Inflammatory macrophage (primary cell): Measurements from ENCODE around the gene RAB12.
"Not testable (repeated sequence)": the region's sequence is repeated elsewhere in the genome, so short reads cannot be mapped to it uniquely, and the experiment has no call there.

Experiments used
- DNase-seq, 2 donors: peaks; one replicate each; pipeline ENCODE4 v3.0.0-alpha.2; 2020 to 2022
- total RNA-seq, 18 experiments: gene quantifications; one replicate each; lab custom pipeline; 2026; ENCODE audit warnings: mixed read lengths in 6 of 18, inconsistent platforms in 2 of 18; lab: John Stamatoyannopoulos, UW

Gene RAB12, protein sequence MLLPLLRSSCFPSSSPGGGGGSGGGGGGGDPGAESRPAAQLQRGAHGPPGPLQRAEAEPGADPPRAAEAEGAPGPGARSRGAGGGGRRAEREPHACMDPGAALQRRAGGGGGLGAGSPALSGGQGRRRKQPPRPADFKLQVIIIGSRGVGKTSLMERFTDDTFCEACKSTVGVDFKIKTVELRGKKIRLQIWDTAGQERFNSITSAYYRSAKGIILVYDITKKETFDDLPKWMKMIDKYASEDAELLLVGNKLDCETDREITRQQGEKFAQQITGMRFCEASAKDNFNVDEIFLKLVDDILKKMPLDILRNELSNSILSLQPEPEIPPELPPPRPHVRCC
- 31.4 to 127 (median 55.9) reads per million in 18 experiments for total RNA-seq

DNA sequence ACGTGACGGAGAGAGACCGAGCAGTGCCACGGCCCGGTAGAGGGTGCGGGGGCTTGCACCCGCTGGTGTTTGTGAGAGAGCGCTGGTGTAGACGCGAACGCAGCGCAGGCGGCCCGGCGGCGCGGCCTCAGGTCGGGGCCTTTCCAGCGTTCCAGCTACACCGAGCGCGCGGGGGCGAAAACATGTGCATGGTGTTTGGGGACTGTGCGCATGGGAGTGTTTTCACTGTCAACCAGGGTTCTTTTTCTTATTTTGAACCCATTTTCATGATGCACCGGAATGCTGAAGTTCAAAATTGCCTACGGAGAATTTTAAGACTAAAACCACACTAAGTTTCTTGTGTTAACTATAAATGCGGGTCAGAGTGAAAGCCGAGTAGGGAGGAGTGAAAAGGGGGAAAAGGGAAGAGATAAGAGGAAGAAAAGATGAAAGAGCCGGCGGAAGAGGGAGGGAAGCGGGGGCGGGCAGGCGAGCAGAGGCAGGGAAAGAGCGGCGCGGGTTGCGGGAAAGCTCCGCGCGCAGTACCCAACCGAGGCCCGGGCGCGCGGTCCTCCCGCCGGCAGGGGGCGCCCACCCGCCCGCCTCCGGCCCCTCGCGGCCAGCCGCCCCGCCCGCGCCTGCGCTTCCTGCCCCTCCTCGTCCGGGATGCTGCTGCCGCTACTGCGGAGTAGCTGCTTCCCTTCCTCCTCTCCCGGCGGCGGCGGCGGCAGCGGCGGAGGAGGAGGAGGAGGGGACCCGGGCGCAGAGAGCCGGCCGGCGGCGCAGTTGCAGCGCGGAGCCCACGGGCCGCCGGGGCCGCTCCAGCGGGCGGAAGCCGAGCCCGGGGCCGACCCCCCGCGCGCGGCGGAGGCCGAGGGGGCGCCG is at the start of gene RAB12:
TSS of gene RAB12 (plus strand) at position 643 of the 864 bp plus-strand sequence. CDS start at position 646, 3 bp downstream.
- peak; percentile 81 to 92 for DNase-seq

DNA sequence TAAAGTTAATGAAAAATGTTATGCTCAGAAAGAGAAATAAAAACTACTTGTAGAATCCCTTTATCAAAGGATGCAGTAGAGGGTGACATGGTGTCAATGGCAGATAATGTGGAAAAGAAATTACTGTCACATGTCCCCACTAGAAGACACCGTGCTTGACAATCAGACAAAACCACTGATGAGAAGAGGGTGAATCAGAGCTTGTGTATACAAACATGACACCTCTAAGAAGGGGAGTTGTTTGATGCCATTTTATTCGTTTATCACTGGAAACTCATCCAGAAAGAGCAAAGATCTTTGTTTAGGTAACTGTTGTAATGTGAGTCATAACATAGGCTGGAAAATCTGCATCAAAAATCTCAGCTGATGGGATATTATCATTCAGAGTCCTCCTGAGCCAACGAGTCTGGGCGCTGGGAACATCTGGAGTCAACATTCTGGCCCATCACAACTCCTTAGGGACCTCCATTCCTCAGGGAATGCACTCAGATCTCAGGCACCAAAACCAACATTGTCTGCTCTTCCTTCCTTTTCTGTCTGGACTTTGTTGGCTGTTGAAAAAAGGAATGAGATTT is 49.5 kb upstream of the RAB12 start:
- DNase-seq = no peak

DNA sequence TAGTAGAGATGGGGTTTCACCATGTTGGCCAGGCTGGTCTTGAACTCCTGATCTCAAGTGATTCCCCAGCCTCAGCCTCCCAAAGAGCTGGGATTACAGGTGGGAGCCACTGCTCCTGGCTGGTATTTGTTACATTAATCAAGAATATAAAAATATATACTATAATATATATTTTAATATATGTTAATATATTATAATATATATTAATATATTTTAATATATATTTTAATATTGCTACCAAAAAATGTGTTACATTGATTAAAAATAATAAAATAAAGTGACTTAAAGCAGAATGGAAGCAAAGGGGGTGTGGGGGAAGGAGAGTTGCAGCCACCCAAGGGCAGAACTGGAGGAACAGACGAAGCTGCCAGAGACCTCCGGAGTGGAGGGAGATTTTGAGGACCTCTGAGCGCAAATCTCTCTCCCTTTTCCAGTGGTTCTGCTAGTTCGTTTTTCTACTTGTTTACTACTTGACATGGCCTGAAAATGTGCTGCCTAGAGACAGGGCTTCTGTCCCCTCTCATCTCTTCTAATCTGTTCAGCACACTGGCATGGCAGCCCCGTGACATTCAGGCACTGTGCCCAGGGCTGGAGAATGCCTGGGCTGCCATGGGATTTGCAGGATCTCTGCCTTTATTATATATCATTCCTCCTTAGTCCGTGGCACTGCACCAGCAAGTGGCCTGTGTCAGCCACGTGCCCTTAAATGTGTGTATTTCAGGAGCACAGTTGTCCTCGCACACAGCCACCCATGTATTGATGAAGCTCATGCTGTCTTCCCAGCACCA is 47.9 kb upstream of the RAB12 start:
- DNase-seq = no peak

GRCh38 chr18:8562070-8562469 is 47.2 kb upstream of the RAB12 start:
- DNase-seq = no peak

GRCh38 chr18:8562919-8563318 is 46.3 kb upstream of the RAB12 start:
- DNase-seq = no peak

DNA sequence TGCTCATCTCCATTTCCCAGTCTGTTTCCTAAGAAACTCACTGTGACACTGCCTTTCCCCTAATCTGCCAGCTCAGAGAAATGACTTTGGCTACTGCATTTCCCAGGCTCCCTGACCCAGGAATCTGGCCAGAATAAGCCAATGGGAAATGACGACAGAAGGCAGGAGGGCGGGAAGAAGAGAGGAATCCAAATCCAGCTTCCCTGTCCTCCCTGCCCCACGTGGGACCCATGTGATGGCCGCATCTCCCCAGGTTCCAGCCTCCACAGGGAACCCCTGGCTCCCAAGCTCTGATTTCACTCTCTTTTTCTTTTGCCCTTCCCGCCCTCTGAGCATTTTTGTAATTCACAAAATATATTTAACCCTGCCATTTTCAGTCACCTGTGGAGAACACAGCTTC is 37.8 kb upstream of the RAB12 start:
- no peak for DNase-seq

DNA sequence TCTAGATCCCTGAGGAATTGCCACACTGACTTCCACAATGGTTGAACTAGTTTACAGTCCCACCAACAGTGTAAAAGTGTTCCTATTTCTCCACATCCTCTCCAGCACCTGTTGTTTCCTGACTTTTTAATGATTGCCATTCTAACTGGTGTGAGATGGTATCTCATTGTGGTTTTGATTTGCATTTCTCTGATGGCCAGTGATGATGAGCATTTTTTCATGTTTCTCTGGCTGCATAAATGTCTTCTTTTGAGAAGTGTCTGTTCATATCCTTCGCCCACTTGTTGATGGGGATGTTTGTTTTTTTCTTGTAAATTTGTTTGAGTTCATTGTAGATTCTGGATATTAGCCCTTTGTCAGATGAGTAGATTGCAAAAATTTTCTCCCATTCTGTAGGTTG is 35.5 kb upstream of the RAB12 start:
- DNase-seq = not testable (repeated sequence)

GRCh38 chr18:8584798-8585197 is 24.4 kb upstream of the RAB12 start:
- no peak for DNase-seq

- DNase-seq = no peak
These were observed 22.3 kb upstream of the RAB12 start for GRCh38 chr18:8586941-8587340.

DNA sequence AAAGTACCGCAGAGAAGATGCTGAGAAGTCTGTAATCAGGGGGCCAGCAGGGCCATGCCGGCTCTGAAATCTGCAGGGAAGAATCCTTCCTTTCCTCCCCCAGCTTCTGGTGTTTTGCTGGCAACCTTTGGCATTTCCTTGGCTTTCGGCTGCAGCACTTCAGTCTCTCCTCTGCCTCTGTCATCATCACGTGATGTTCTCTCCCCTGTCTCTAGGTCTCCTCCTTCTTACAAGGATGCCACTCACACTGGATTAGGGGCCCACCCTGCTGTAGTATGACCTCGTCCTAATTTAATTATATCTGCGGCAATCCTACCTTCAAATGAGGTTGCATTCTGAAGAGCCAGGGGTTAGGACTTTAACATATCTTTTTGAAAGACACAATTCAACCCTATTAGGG is 13.8 kb upstream of the RAB12 start:
- DNase-seq = no peak

DNA sequence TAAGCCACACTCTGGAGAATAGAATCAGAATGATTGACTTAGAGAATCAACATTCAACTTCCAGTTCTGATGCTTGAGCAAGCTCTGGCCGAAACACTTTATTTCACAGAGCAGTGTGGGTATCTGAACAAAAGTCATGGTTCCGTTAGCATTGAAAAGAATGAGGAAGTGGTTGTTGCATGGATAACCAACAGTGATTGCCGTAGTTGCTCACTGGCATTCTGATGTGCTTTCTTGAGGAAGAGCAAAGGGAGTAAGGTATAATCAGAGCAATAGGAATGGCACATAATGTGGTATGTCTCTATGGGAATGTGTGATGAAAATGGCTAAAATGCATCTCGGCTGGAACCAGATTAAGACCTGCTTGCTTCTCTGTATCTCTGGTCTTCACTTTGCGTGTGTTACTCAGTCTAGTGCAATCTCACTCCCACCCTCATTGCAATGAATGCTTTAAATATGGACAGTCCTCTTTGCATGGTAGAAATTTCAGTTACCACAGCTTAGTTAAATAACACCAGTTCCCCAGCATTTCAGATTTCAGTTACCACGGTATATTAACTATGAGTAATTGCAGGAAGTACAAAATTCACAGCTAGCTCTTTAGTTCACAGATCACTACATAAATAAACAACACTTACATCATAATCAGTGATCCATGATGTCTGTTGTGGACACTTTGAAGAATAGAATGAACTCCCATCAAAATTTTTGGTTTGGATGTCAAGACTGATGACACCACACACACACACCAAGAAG is 7.8 kb upstream of the RAB12 start:
- peak; percentile 89 to 91 for DNase-seq

DNA sequence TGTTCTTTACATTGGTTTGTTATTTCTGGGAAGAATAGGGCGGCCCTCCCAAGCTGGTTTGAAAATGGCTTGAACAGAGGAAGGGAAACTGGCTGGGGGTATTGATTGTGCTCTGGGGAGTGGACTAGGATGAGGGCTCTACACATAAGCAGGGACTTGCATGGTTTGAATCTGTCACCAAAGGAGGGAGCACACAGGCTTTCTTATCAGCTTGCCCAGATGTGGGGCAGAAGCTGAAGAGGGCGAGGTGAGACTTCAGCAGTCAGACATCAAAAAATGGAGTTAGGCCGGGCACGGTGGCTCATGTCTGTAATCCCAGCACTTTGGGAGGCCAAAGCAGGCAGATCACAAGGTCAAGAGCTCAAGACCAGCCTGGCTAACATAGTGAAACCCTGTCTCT is 7.2 kb upstream of the RAB12 start:
- DNase-seq = no peak

GRCh38 chr18:8602557-8602956 is 6.7 kb upstream of the RAB12 start:
- DNase-seq = no peak

GRCh38 chr18:8603663-8604520 is 5.3 kb upstream of the RAB12 start:
- DNase-seq = peak; percentile 41 to 45

- DNase-seq = no peak
These were observed 3.3 kb upstream of the RAB12 start for GRCh38 chr18:8605974-8606373.

DNA sequence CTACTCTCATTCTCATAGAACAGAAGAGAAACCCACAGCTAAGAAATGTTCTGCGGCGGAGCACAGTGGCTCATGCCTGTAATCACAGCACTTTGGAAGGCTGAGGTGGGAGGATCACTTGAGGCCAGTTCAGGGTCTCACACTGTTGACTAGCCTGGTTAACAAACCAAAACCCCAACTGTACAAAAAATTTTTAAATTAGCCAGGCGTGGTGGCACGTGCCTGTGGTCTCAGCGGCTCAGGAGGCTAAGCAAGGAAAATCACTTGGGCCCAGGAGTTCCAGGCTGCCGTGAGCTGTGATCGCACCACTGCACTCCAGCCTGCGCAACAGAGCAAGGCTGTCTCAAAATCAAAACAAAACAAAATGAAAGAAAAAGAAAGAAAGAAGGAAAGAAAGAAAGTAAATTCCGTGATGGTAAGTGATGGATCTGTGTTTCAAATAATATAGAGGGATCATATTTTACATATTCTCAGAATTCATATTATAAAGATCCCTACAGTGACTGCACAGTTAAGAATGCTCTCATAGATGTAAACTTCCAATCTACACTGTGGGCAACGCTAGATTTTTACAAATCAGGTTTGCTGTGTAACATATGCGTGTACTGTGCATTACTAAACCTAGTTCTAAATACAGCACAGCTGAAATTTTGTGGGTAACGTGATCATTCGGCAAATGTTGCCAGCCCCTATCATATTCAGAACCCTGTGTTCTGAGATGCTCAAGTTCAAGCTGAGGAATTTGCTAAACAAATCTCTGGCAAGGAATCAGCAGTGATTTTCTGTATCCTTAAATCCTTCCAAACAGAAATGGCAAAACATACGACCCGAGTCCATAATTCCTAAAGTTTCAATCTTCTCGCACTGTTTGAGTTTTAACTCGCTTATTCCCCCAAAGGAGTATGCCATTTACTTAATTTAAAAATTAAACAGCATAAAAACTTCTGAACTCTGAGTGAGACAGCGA is 1.2 kb upstream of the RAB12 start:
- DNase-seq = no peak

- peak in 1 of 2 donors; percentile 27 for DNase-seq
These were observed 622 bp downstream of the RAB12 start for GRCh38 chr18:8609659-8610458.

GRCh38 chr18:8610459-8610851 is 1.2 kb downstream of the RAB12 start:
- peak; percentile 24 to 46 for DNase-seq
